Cardiac muscle cell (in vitro differentiated cells and primary cell): Measurements from ENCODE around the gene SLC9A8. TPM values are rescaled to one million over a fixed set of nuclear protein-coding genes. Genes with fewer than 3 reads are reported as not detected.

Experiments
- DNase-seq, 2 donors: peaks; one replicate each; pipeline versions ENCODE4 v3.0.0 to v3.0.0-alpha.2; 2010 to 2017; ENCODE audit warnings: low read depth in 1 of 2, low spot score in 1 of 2
- H3K27ac ChIP-seq: fragments of 200-600 bp; sonication (generic); 2 replicates; pipeline ENCODE4 v1.5.1; 2016
- H3K27me3 ChIP-seq: fragments of 200-600 bp; sonication (generic); 2 replicates; pipeline ENCODE4 v1.6.0; 2016; ENCODE audit warnings: control low read depth
- H3K36me3 ChIP-seq: fragments of 200-600 bp; sonication (generic); 2 replicates; pipeline ENCODE4 v1.5.1; 2016; ENCODE audit warnings: control low read depth
- H3K4me1 ChIP-seq: fragments of 200-600 bp; sonication (generic); 2 replicates; pipeline ENCODE4 v1.8.1; 2017; ENCODE audit warnings: low read depth, mild to moderate bottlenecking, mixed run types
- H3K4me3 ChIP-seq: fragments of 200-600 bp; sonication (generic); 2 replicates; pipeline ENCODE4 v1.5.1; 2016; ENCODE audit warnings: mild to moderate bottlenecking
- H3K9me3 ChIP-seq: fragments of 200-600 bp; sonication (generic); 2 replicates; pipeline ENCODE4 v1.5.1; 2017; ENCODE audit warnings: low read depth, mild to moderate bottlenecking, control low read depth
- CTCF ChIP-seq: IDR thresholded peaks from 2 replicates; pipeline ENCODE4 v1.5.1; 2012; ENCODE audit warnings: low read depth, mild to moderate bottlenecking, low read length
- polyA plus RNA-seq: library from polyadenylated mRNA; unstranded; fragments of >200 nt; fragmentation: Nextera tagmentation; extraction: Ambion mirVana; gene quantifications from 2 replicates; pipeline ENCODE4 v1.2.1, GENCODE V29; 2016
- total RNA-seq: library from RNA; depleted of rRNA; stranded (reverse); fragments of >200 nt; gene quantifications from 2 replicates; pipeline ENCODE4 v1.2.3, GENCODE V29; 2016

SLC9A8 gene
- total and polyA plus RNA-seq, 2 experiments from 2014 or later: 4.4 to 9.4 TPM

GRCh38 chr20:49890471-49891361, 78.1 kb downstream of the SLC9A8 start:
- H3K27ac ChIP-seq: peak overlapping the region; percentile 36
- H3K27me3 ChIP-seq: no peaks in the 10 kb centered on the region
- no peak for TF ChIP-seq CTCF
- peak in 1 of 2 donors; percentile 23 for DNase-seq
- H3K4me3 ChIP-seq: no peak overlapping the region
- H3K4me1 ChIP-seq: peaks cover 37% of the 10 kb centered on the region
- no peaks in the 10 kb centered on the region for H3K9me3 ChIP-seq
- no peaks in the 10 kb centered on the region for H3K36me3 ChIP-seq

GRCh38 chr20:49891476-49892110, 79.0 kb downstream of the SLC9A8 start:
- Histone ChIP-seq H3K27ac (peak overlapping the region; percentile 27), H3K4me3 (no peak overlapping the region), H3K27me3 (no peaks in the 10 kb centered on the region), H3K4me1 (peaks cover 37% of the 10 kb centered on the region), H3K36me3 (no peaks in the 10 kb centered on the region), H3K9me3 (no peaks in the 10 kb centered on the region)
- no peak for TF ChIP-seq CTCF
- DNase-seq: no peak

GRCh38 chr20:49892260-49892659, 79.6 kb downstream of the SLC9A8 start:
- no peaks in the 10 kb centered on the region for H3K27me3 ChIP-seq
- no peak overlapping the region for H3K4me3 ChIP-seq
- peaks cover 37% of the 10 kb centered on the region for H3K4me1 ChIP-seq
- no peaks in the 10 kb centered on the region for H3K36me3 ChIP-seq
- no peaks in the 10 kb centered on the region for H3K9me3 ChIP-seq
- peak overlapping the region; percentile 88 for H3K27ac ChIP-seq
- DNase-seq: no peak
- TF ChIP-seq CTCF: no peak

- H3K27ac ChIP-seq: peak overlapping the region; percentile 88
Observed at GRCh38 chr20:49892817-49893216, 80.2 kb downstream of the SLC9A8 start.

More at GRCh38 chr20:49892817-49893216, 80.2 kb downstream of the SLC9A8 start:
- Histone ChIP-seq H3K27me3 (no peaks in the 10 kb centered on the region), H3K9me3 (no peaks in the 10 kb centered on the region), H3K36me3 (no peaks in the 10 kb centered on the region), H3K4me3 (no peak overlapping the region), H3K4me1 (peaks cover 37% of the 10 kb centered on the region)
- peak; percentile 43 to 51 for DNase-seq
- no peak for TF ChIP-seq CTCF
